GM18511 (cell line): ENCODE data around the gene PWP1.

Source experiments
- ATAC-seq: cut with Tn5 transposase; IDR thresholded peaks from one replicate; pipeline ENCODE4 v1.9.1; 2021; ENCODE audit warnings: mild to moderate bottlenecking, moderate library complexity; ENCODE audit not compliant: unreplicated experiment

The PWP1 gene

GRCh38 chr12:107732365-107732764 lies 46.8 kb downstream of the PWP1 start:
- ATAC-seq = no peak

- no peak for ATAC-seq
Observed at GRCh38 chr12:107734139-107734538, 48.5 kb downstream of the PWP1 start.

GRCh38 chr12:107735763-107736162 lies 50.2 kb downstream of the PWP1 start:
- no peak for ATAC-seq

GRCh38 chr12:107736914-107737313 lies 51.3 kb downstream of the PWP1 start:
- peak; percentile 99 for ATAC-seq

GRCh38 chr12:107748472-107748871 lies 62.9 kb downstream of the PWP1 start:
- no peak for ATAC-seq

GRCh38 chr12:107749083-107749482 lies 63.5 kb downstream of the PWP1 start:
- no peak for ATAC-seq

GRCh38 chr12:107759410-107759809 lies 73.8 kb downstream of the PWP1 start:
- ATAC-seq = no peak

GRCh38 chr12:107760207-107760808 lies 74.7 kb downstream of the PWP1 start:
- ATAC-seq = peak; percentile 28

GRCh38 chr12:107760809-107761501 lies 75.4 kb downstream of the PWP1 start, which contains the start of gene PRDM4:
PRDM4 (minus strand) TSS chr12:107761137; CDS start chr12:107760515, 622 bp downstream.
- peak; percentile 97 for ATAC-seq

- peak; percentile 31 for ATAC-seq
Observed at GRCh38 chr12:107761502-107761904, 75.9 kb downstream of the PWP1 start.
